ENCODE results near the gene HDAC4.

GRCh38 chr2:239171643-239172042, 229.2 kb downstream of the HDAC4 start:
- TF ChIP-seq CTCF (IDR thresholded peaks at IDR 0.05) = no peak
- TF ChIP-seq EZH2 (IDR thresholded peaks at IDR 0.05; ENCODE audit: borderline replicate concordance, insufficient read depth, low read depth, low read length, poor library complexity, severe bottlenecking) = no peak
